GM12878 (cell line): ENCODE results near the gene NUP214. TPM values are rescaled to one million over a fixed set of nuclear protein-coding genes. Genes with fewer than 3 reads are reported as not detected.

Experiments used
- ATAC-seq: fragments of 200-7000 bp; cut with Tn5 transposase; 3 replicates; pipeline ENCODE4 v1.9.1; 2020; ENCODE audit warnings: mild to moderate bottlenecking, moderate library complexity
- BruUV-seq: library from RNA; stranded (reverse); fragments of 400-500 nt; replicated peaks from 2 replicates; lab custom pipeline; 2021; lab: Mats Ljungman, UMichigan
- CTCF ChIA-PET: fragments of 300-600 bp; sonication (Branson Sonifier 250); formaldehyde crosslinking; extraction: SDS; loops from one replicate; lab custom pipeline; 2021; ENCODE audit warnings: inconsistent platforms; lab: Yijun Ruan, JAX
- POLR2A ChIA-PET: fragments of 350-600 bp; formaldehyde crosslinking; extraction: SDS; loops from one replicate; lab custom pipeline; 2021; ENCODE audit warnings: inconsistent platforms; lab: Charles Lee
- RAD21 ChIA-PET: fragments of 300-600 bp; sonication (Branson Sonifier 250); formaldehyde crosslinking; loops from one replicate; lab custom pipeline; 2023; ENCODE audit warnings: antibody characterized with exemption; ENCODE audit not compliant: unreplicated experiment; lab: Charles Lee
- SMC1A ChIA-PET: fragments of 300-600 bp; sonication (Branson Sonifier 250); formaldehyde crosslinking; loops from one replicate; lab custom pipeline; 2023; ENCODE audit not compliant: unreplicated experiment, uncharacterized antibody; lab: Charles Lee
- DNase-seq: peaks from one replicate; pipeline ENCODE4 v3.0.0-alpha.2; 2011; ENCODE audit warnings: low read depth, low spot score
- FAIRE-seq: peaks from 3 replicates; lab custom pipeline; 2011; peaks lifted over from hg19 to GRCh38; lab: Jason Lieb, UNC
- H2AFZ ChIP-seq: 2 replicates; pipeline ENCODE4 v1.6.0; 2011; ENCODE audit warnings: low read depth, low read length, control low read depth; ENCODE audit not compliant: control insufficient read depth
- H3K27ac ChIP-seq: 2 replicates; pipeline ENCODE4 v1.5.1; 2011; ENCODE audit warnings: control low read depth; ENCODE audit not compliant: control insufficient read depth, insufficient read depth
- H3K27me3 ChIP-seq, 2 experiments: replicated peaks in 1 of 2; 2 replicates each; pipeline versions ENCODE4 v1.6.0 to v1.6.1; 2011; ENCODE audit warnings: low read length in 1 of 2; ENCODE audit not compliant: control insufficient read depth in 2 of 2, insufficient read depth in 2 of 2
- H3K36me3 ChIP-seq, 2 experiments: 2 replicates each; pipeline ENCODE4 v1.5.1; 2011; ENCODE audit warnings: low read length in 1 of 2; ENCODE audit not compliant: control insufficient read depth in 2 of 2, insufficient read depth in 2 of 2
- H3K4me1 ChIP-seq: 2 replicates; pipeline ENCODE4 v1.6.1; 2011; ENCODE audit warnings: mild to moderate bottlenecking, low read length, moderate library complexity, mixed read lengths; ENCODE audit not compliant: control insufficient read depth, insufficient read depth
- H3K4me2 ChIP-seq: 2 replicates; pipeline ENCODE4 v1.6.0; 2011; ENCODE audit warnings: control low read depth; ENCODE audit not compliant: control insufficient read depth, insufficient read depth
- H3K4me3 ChIP-seq: fragments of 200-600 bp; sonication (generic); 2 replicates; pipeline ENCODE4 v1.5.1; 2016
- H3K79me2 ChIP-seq: 2 replicates; pipeline ENCODE4 v1.6.0; 2011; ENCODE audit warnings: low read length; ENCODE audit not compliant: control insufficient read depth, insufficient read depth
- H3K9ac ChIP-seq: 2 replicates; pipeline ENCODE4 v1.8.0; 2011; ENCODE audit warnings: low read length, control low read depth, mixed read lengths; ENCODE audit not compliant: control insufficient read depth, insufficient read depth
- H3K9me3 ChIP-seq: replicated peaks from 3 replicates; pipeline ENCODE4 v1.5.1; 2011; ENCODE audit warnings: mild to moderate bottlenecking, low read length; ENCODE audit not compliant: control insufficient read depth, insufficient read depth
- H4K20me1 ChIP-seq: 2 replicates; pipeline ENCODE4 v1.6.0; 2011; ENCODE audit not compliant: control insufficient read depth, insufficient read depth
- EZH2 ChIP-seq: IDR thresholded peaks from 2 replicates; pipeline ENCODE4 v1.6.1; 2012; ENCODE audit warnings: low read depth, mild to moderate bottlenecking, control low read depth, inconsistent platforms, low read length, borderline replicate concordance; ENCODE audit not compliant: control insufficient read depth
- KAT2A ChIP-seq: conservative IDR thresholded peaks from 2 replicates; pipeline ENCODE4 v1.6.1; 2011; ENCODE audit warnings: low read depth, low read length; ENCODE audit not compliant: control insufficient read depth
- SREBF2 ChIP-seq: IDR thresholded peaks from 2 replicates; pipeline ENCODE4 v1.6.1; 2012; ENCODE audit warnings: mild to moderate bottlenecking, low read length
- WGBS: methylation state at CpG from one replicate; pipeline ENCODE4 v1.1.6; 2016; ENCODE audit warnings: low lambda C conversion rate; ENCODE audit not compliant: insufficient replicate concordance, insufficient coverage; ENCODE audit errors: missing lambda C conversion rate; 5-methylcytosine and 5-hydroxymethylcytosine counted together
- in situ Hi-C: fragments of 300-500 bp; cut with MboI; formaldehyde crosslinking; loops from 9 replicates; pipeline ENCODE4 v1.14.3; 2018; ENCODE audit warnings: mixed read lengths
- intact Hi-C: fragments of 100-400 bp; cut with micrococcal nuclease; formaldehyde crosslinking; loops from one replicate; pipeline ENCODE4 v1.14.2; 2022; ENCODE audit not compliant: unreplicated experiment
- polyA plus RNA-seq, 11 experiments: library from polyadenylated mRNA; depleted of rRNA in 4 of 11; unstranded in 6 of 11; stranded (reverse) in 5 of 11; fragments of >200 nt; fragmentation: Nextera tagmentation in 4 of 11; fragmentation: Illumina TruSeq in 1 of 11; extraction: Ambion mirVana in 4 of 11; extraction: Trizol in 1 of 11; gene quantifications; 1 replicate in 1 of 11; 2 replicates in 10 of 11; pipeline versions ENCODE4 v1.2.1 to v1.2.3, GENCODE V29; 2011 to 2016; ENCODE audit warnings: inconsistent platforms in 2 of 11, missing spikeins in 2 of 11, low read depth in 1 of 11
- total RNA-seq, 4 experiments: library from RNA; depleted of rRNA in 3 of 4; stranded (reverse); fragments of >200 nt in 3 of 4; fragmentation: Illumina TruSeq in 1 of 4; extraction: Trizol in 1 of 4; gene quantifications; 2 replicates each; pipeline versions ENCODE4 v1.2.1 to v1.2.3, GENCODE V29; 2013 to 2021

Gene NUP214
- total and polyA plus RNA-seq, 10 of the 15 experiments (the other 5 are each of a cell fraction or from before 2014, with no cell fraction given) = 11.7 to 53.8 (median 17.6) TPM

DNA sequence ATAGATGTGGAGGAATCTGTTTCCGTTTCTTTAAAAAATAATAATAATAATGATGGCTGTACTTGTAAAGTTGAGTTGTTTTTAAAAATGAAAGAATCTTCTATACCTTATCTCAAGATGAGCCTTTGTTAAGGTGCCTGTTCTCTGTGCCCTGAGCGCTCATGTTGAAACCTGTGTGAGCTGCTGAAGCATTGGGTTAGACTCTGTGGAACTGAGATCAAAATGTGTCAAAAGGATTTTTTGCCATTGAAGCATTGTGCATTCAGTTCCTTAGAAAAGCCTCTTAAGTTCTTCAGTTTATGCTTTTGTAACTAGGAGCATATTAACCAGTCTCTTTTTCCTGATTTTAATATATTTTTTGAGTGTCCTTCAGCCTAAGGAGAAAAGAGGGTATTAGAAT, 67.7 kb downstream of the NUP214 start:
- no peak overlapping the region for H2AFZ ChIP-seq
- no peak overlapping the region for H3K27ac ChIP-seq
- intact Hi-C loops (no loop called here), in situ Hi-C loops (no loop called here)
- no peaks in the 10 kb centered on the region for H3K9me3 ChIP-seq
- SMC1A ChIA-PET = interaction anchor here (1.2 kb wide), 1 partner anchor 21 kb away, joined by 3 read pairs; no protein-coding TSS in a partner anchor
- WGBS = 100% methylated on average over 2 of the region's 2 CpGs
- H3K4me1 ChIP-seq = no peaks in the 10 kb centered on the region
- no peak overlapping the region for H3K9ac ChIP-seq
- POLR2A ChIA-PET = no interaction called here
- no peak for ATAC-seq
- no peaks in the 10 kb centered on the region for H3K27me3 ChIP-seq
- FAIRE-seq = no peak
- no peaks in the 10 kb centered on the region for H4K20me1 ChIP-seq
- BruUV-seq = no TSS peak
- CTCF ChIA-PET = no interaction called here
- H3K79me2 ChIP-seq = no peaks in the 10 kb centered on the region
- TF ChIP-seq SREBF2 = no peak
- H3K36me3 ChIP-seq = peaks cover 17 to 20% of the 10 kb centered on the region in 2 experiments
- RAD21 ChIA-PET = no interaction called here
- H3K4me2 ChIP-seq = no peak overlapping the region
- H3K4me3 ChIP-seq = no peak overlapping the region
- no peak for DNase-seq

DNA sequence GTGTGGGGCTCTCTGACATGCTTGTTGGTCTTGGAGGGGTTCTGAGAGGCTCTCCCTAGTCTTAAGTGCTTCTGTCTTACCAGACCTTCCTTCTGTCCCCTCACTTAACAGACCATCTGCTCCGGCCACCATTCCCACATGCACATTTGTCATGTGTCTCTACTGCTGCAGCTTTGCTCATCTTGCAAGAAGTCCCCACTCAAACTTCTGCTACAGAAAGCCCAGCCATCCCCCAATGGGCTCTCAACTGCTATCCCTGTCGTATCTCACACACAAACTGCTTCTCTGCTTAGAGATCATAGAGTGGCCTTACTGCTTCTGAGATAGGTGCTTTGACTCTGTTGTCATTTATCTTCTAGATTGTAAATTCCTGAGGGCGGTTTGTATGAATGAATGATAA, 69.4 kb downstream of the NUP214 start:
- Histone ChIP-seq H3K36me3 (peaks cover 14 to 24% of the 10 kb centered on the region in 2 experiments; a peak in 3 of 4 replicates), H2AFZ (no peak overlapping the region), H3K9ac (no peak overlapping the region), H3K79me2 (no peaks in the 10 kb centered on the region), H3K4me1 (no peaks in the 10 kb centered on the region), H3K27ac (no peak overlapping the region), H3K27me3 (no peaks in the 10 kb centered on the region), H4K20me1 (no peaks in the 10 kb centered on the region), H3K4me3 (no peak overlapping the region), H3K4me2 (no peak overlapping the region), H3K9me3 (no peaks in the 10 kb centered on the region)
- FAIRE-seq (no peak), ATAC-seq (no peak), DNase-seq (no peak)
- ChIA-PET CTCF (interaction anchor here (1.4 kb wide), 1 partner anchor 142 kb away, joined by 4 read pairs; no protein-coding TSS in a partner anchor), SMC1A (no interaction called here), POLR2A (no interaction called here), RAD21 (no interaction called here)
- BruUV-seq = no TSS peak
- in situ Hi-C loops = no loop called here
- intact Hi-C loops = no loop called here
- TF ChIP-seq KAT2A = no peak
- no peak for TF ChIP-seq EZH2
- WGBS = 97% methylated on average over 3 of the region's 3 CpGs
